SK-N-SH treated with all-trans-retinoic acid at 6 μM for 48 hours (cell line): Measurements from ENCODE around the gene RASGEF1B.
"Not testable (repeated sequence)": the region's sequence is repeated elsewhere in the genome, so short reads cannot be mapped to it uniquely, and the experiment has no call there.

ENCODE experiments used
- ATAC-seq: fragments of 200-7000 bp; cut with Tn5 transposase; 3 replicates; pipeline ENCODE4 v1.9.1; 2020; ENCODE audit warnings: mild to moderate bottlenecking, moderate library complexity
- ARNTL ChIP-seq: fragments of 450-650 bp; formaldehyde crosslinking; IDR thresholded peaks from 2 replicates; pipeline ENCODE4 v1.5.0; 2020; ENCODE audit warnings: low read depth, mild to moderate bottlenecking, moderate library complexity, borderline replicate concordance
- BACH2 ChIP-seq: fragments of 250-450 bp; sonication (Bioruptor Pico); IDR thresholded peaks from 2 replicates; pipeline ENCODE4 v1.9.0; 2021; ENCODE audit warnings: mild to moderate bottlenecking, borderline replicate concordance
- CSDC2 ChIP-seq: fragments of 250-450 bp; sonication (Bioruptor Pico); IDR thresholded peaks from 2 replicates; pipeline ENCODE4 v1.5.0; 2020; ENCODE audit warnings: mild to moderate bottlenecking, moderate library complexity
- ESRRG ChIP-seq: fragments of 250-450 bp; sonication (Bioruptor Pico); IDR thresholded peaks from 2 replicates; pipeline ENCODE4 v1.6.1; 2021; ENCODE audit warnings: mild to moderate bottlenecking
- GLIS3 ChIP-seq: fragments of 250-450 bp; sonication (Bioruptor Pico); IDR thresholded peaks from 2 replicates; pipeline ENCODE4 v1.5.0; 2020; ENCODE audit warnings: mild to moderate bottlenecking, moderate library complexity
- ISL1 ChIP-seq: fragments of 250-450 bp; sonication (Bioruptor Pico); IDR thresholded peaks from 2 replicates; pipeline ENCODE4 v2.1.2; 2022; ENCODE audit warnings: mild to moderate bottlenecking, moderate library complexity
- OSR1 ChIP-seq: fragments of 250-450 bp; sonication (Bioruptor Pico); IDR thresholded peaks from 2 replicates; pipeline ENCODE4 v1.8.0; 2022; ENCODE audit warnings: moderate library complexity, mild to moderate bottlenecking, inconsistent platforms
- RARB ChIP-seq: fragments of 250-450 bp; sonication (Bioruptor Pico); IDR thresholded peaks from 2 replicates; pipeline ENCODE4 v1.8.0; 2021; ENCODE audit warnings: mild to moderate bottlenecking, moderate library complexity
- SNAI2 ChIP-seq: fragments of 250-450 bp; sonication (Bioruptor Pico); IDR thresholded peaks from 2 replicates; pipeline ENCODE4 v1.5.0; 2020; ENCODE audit warnings: mild to moderate bottlenecking, moderate library complexity
- TCF4 ChIP-seq: fragments of 250-450 bp; sonication (Bioruptor Pico); IDR thresholded peaks from 2 replicates; pipeline ENCODE4 v1.8.0; 2021; ENCODE audit warnings: mild to moderate bottlenecking, moderate library complexity, borderline replicate concordance
- TOX ChIP-seq: fragments of 250-450 bp; sonication (Bioruptor Pico); IDR thresholded peaks from 2 replicates; pipeline ENCODE4 v1.8.0; 2021; ENCODE audit warnings: mild to moderate bottlenecking, moderate library complexity, borderline replicate concordance
- ZC3H10 ChIP-seq: fragments of 250-450 bp; sonication (Bioruptor Pico); IDR thresholded peaks from 2 replicates; pipeline ENCODE4 v1.5.1; 2021; ENCODE audit warnings: mild to moderate bottlenecking, moderate library complexity
- ZFP30 ChIP-seq: fragments of 450-650 bp; formaldehyde crosslinking; IDR thresholded peaks from 2 replicates; pipeline ENCODE4 v1.5.0; 2022; ENCODE audit warnings: mild to moderate bottlenecking, moderate library complexity
- ZNF565 ChIP-seq: fragments of 450-650 bp; formaldehyde crosslinking; conservative IDR thresholded peaks from 2 replicates; pipeline ENCODE4 v1.5.0; 2020; ENCODE audit warnings: low read depth, mild to moderate bottlenecking, moderate library complexity
- ZNF70 ChIP-seq: fragments of 450-650 bp; formaldehyde crosslinking; IDR thresholded peaks from 2 replicates; pipeline ENCODE4 v1.5.0; 2020; ENCODE audit warnings: mild to moderate bottlenecking, moderate library complexity
- ZNF8 ChIP-seq: fragments of 450-650 bp; formaldehyde crosslinking; IDR thresholded peaks from 2 replicates; pipeline ENCODE4 v1.5.0; 2020; ENCODE audit warnings: mild to moderate bottlenecking, moderate library complexity
- TF ChIP-seq, protein P1 (sequence below): fragments of 250-450 bp; sonication (Bioruptor Pico); IDR thresholded peaks from 2 replicates; pipeline ENCODE4 v1.5.1; 2021; ENCODE audit warnings: mild to moderate bottlenecking, moderate library complexity
- TF ChIP-seq, protein P2 (sequence below): fragments of 250-450 bp; sonication (Bioruptor Pico); IDR thresholded peaks from 2 replicates; pipeline ENCODE4 v1.8.0; 2021; ENCODE audit warnings: low read depth, mild to moderate bottlenecking, moderate library complexity, borderline replicate concordance
- TF ChIP-seq, protein P3 (sequence below): fragments of 250-450 bp; sonication (Bioruptor Pico); IDR thresholded peaks from 2 replicates; pipeline ENCODE4 v1.8.0; 2020; ENCODE audit warnings: mild to moderate bottlenecking, moderate library complexity, borderline replicate concordance
- TF ChIP-seq, protein P4 (sequence below): fragments of 250-450 bp; sonication (Bioruptor Pico); IDR thresholded peaks from 2 replicates; pipeline ENCODE4 v1.5.1; 2020; ENCODE audit warnings: low read depth, mild to moderate bottlenecking, moderate library complexity

The RASGEF1B gene

DNA sequence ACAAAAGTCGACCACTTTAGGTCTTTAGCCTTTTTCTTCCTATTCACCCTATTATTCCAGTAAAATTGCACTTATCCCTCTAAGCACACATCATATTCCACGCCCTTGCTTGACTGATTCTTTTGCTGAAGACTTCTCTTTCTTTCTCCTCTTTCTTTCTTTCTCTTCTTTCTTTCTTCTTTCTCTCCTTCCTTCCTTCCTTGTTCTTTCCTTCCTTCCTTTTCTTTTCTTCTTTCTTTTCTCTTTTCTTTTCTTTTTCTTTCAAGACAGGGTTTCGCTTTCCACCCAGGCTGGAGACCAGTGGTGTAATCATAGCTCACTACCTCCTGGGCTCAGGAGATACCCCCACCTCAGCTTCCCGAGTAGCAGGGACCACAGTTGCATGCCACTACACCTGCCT, 61.9 kb downstream of the RASGEF1B start:
- TF ChIP-seq, protein P1, sequence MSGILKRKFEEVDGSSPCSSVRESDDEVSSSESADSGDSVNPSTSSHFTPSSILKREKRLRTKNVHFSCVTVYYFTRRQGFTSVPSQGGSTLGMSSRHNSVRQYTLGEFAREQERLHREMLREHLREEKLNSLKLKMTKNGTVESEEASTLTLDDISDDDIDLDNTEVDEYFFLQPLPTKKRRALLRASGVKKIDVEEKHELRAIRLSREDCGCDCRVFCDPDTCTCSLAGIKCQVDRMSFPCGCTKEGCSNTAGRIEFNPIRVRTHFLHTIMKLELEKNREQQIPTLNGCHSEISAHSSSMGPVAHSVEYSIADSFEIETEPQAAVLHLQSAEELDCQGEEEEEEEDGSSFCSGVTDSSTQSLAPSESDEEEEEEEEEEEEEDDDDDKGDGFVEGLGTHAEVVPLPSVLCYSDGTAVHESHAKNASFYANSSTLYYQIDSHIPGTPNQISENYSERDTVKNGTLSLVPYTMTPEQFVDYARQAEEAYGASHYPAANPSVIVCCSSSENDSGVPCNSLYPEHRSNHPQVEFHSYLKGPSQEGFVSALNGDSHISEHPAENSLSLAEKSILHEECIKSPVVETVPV (CRISPR knock-in tag): no peak
- TF ChIP-seq, protein P2, sequence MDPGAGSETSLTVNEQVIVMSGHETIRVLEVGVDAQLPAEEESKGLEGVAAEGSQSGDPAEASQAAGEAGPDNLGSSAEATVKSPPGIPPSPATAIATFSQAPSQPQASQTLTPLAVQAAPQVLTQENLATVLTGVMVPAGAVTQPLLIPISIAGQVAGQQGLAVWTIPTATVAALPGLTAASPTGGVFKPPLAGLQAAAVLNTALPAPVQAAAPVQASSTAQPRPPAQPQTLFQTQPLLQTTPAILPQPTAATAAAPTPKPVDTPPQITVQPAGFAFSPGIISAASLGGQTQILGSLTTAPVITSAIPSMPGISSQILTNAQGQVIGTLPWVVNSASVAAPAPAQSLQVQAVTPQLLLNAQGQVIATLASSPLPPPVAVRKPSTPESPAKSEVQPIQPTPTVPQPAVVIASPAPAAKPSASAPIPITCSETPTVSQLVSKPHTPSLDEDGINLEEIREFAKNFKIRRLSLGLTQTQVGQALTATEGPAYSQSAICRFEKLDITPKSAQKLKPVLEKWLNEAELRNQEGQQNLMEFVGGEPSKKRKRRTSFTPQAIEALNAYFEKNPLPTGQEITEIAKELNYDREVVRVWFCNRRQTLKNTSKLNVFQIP (CRISPR knock-in tag): no peak
- TF ChIP-seq BACH2 (CRISPR knock-in tag): no peak
- TF ChIP-seq OSR1 (CRISPR knock-in tag): no peak
- TF ChIP-seq ZC3H10: no peak
- no peak for TF ChIP-seq ARNTL
- ATAC-seq: no peak

DNA sequence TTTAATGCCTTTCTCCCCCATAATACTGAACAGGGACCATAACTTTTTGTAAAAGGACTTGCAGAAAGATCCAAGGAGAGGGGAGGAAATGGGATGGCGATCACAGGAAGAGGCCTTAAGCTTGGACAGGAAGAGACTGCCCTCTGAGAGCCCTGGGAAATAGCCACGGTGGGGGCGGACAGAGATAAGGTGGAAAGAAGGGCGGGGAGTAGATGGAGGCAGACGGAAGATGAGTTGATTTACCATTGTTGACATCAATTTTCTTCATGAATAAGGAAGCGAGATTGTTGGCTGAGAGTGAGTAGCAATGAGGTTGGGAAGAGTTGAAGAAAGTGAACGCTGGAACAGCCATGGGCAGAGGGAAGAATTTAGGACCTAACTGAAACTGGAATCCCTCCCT, 63.4 kb downstream of the RASGEF1B start:
- ATAC-seq: no peak
- TF ChIP-seq ESRRG (CRISPR knock-in tag) (no peak), RARB (CRISPR knock-in tag) (no peak), ZNF565 (CRISPR knock-in tag) (no peak), ZNF8 (CRISPR knock-in tag) (no peak), ZNF70 (CRISPR knock-in tag) (no peak), ARNTL (no peak), ZFP30 (CRISPR knock-in tag) (no peak), SNAI2 (CRISPR knock-in tag) (no peak), TCF4 (CRISPR knock-in tag) (no peak), ZC3H10 (no peak)
- TF ChIP-seq, protein P1 (CRISPR knock-in tag): no peak
- TF ChIP-seq, protein P3, sequence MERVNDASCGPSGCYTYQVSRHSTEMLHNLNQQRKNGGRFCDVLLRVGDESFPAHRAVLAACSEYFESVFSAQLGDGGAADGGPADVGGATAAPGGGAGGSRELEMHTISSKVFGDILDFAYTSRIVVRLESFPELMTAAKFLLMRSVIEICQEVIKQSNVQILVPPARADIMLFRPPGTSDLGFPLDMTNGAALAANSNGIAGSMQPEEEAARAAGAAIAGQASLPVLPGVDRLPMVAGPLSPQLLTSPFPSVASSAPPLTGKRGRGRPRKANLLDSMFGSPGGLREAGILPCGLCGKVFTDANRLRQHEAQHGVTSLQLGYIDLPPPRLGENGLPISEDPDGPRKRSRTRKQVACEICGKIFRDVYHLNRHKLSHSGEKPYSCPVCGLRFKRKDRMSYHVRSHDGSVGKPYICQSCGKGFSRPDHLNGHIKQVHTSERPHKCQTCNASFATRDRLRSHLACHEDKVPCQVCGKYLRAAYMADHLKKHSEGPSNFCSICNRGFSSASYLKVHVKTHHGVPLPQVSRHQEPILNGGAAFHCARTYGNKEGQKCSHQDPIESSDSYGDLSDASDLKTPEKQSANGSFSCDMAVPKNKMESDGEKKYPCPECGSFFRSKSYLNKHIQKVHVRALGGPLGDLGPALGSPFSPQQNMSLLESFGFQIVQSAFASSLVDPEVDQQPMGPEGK (CRISPR knock-in tag): no peak
- TF ChIP-seq, all 23 proteins: peak for 0

DNA sequence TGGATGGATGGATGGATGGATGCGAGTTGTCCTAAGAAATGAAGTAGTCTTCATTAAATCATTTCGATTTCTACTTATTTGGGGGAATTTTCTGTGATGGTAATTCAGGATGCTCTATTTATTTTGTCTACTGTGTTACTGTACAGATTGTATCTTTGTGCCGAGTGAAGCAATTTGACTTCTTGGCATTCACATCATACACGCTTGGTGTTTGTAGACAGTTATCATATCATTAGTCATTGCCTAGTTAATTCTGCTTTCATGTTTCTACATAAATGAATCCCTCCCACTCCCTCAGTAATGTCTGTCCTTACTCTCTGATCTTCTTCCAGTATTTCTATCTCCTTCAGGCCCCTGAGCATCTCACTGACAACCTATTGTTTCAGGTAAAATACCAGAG, 64.0 kb downstream of the RASGEF1B start:
- TF ChIP-seq ISL1 (CRISPR knock-in tag): no peak
- no peak for TF ChIP-seq GLIS3 (CRISPR knock-in tag)
- ATAC-seq: no peak

DNA sequence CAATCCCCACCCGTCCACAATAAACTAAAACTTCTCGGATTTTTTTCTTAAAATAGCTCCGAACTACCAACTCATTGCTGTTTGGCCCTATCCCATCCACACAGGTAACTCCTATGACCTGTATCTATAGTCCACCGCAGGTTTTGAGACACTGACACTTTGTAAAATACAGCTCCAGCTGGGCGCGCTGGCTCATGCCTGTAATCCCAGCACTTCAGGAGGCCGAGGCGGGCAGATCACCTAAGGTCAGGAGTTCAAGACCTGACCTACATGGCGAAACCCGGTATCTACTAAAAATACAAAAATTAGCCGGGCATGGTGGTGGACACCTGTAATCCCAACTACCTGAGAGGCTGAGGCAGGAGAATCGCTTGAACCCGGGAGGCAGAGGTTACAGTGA, 65.2 kb downstream of the RASGEF1B start:
- ATAC-seq: not testable (repeated sequence)

DNA sequence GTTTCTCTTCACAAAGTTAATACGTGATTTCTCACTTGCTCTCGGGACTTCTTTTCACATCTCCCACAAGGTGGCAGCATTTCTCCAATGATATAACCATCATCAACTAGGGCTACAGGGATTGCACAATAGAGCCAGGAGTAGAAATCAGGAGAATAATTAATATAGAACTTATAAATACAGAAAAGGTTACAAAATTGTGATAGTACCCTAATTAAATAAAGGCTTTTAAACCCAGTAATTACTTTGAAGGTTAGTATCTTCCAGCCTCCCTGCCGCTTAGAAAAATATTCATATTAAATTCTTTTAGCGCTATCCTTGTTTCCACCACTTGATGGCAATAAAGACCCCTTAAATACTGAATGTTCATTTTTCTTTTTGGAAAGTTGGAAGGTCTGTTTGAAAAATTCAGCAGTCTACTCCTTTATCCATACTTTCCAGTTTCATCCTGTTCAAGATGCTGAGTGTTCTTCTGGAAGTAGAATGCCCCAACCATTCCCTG, 65.8 kb downstream of the RASGEF1B start:
- ATAC-seq: peak; percentile 94
- TF ChIP-seq ZFP30 (CRISPR knock-in tag) (no peak), ESRRG (CRISPR knock-in tag) (no peak), TCF4 (CRISPR knock-in tag) (no peak), ZC3H10 (no peak), BACH2 (CRISPR knock-in tag) (no peak), RARB (CRISPR knock-in tag) (no peak), ARNTL (no peak), ISL1 (CRISPR knock-in tag) (no peak), TOX (CRISPR knock-in tag) (no peak), CSDC2 (no peak), ZNF8 (CRISPR knock-in tag) (no peak)
- TF ChIP-seq, protein P2 (CRISPR knock-in tag): no peak
- TF ChIP-seq, protein P3 (CRISPR knock-in tag): no peak
- TF ChIP-seq, protein P1 (CRISPR knock-in tag): no peak
- TF ChIP-seq, protein P4, sequence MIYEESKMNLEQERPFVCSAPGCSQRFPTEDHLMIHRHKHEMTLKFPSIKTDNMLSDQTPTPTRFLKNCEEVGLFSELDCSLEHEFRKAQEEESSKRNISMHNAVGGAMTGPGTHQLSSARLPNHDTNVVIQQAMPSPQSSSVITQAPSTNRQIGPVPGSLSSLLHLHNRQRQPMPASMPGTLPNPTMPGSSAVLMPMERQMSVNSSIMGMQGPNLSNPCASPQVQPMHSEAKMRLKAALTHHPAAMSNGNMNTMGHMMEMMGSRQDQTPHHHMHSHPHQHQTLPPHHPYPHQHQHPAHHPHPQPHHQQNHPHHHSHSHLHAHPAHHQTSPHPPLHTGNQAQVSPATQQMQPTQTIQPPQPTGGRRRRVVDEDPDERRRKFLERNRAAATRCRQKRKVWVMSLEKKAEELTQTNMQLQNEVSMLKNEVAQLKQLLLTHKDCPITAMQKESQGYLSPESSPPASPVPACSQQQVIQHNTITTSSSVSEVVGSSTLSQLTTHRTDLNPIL (CRISPR knock-in tag): no peak
